Right lung (tissue), 5 donors: Measurements from ENCODE around the gene FRAT2. TPM values are rescaled to one million over a fixed set of nuclear protein-coding genes. Genes with fewer than 3 reads are reported as not detected.
"Not testable (repeated sequence)": the region's sequence is repeated elsewhere in the genome, so short reads cannot be mapped to it uniquely, and the experiment has no call there.

ENCODE experiments used
- DNase-seq, 2 donors: peaks; one replicate each; pipeline ENCODE4 v3.0.0-alpha.2; 2013
- polyA plus RNA-seq, 5 donors: library from polyadenylated mRNA; unstranded; fragments of 120-200 nt; gene quantifications; one replicate each; pipeline versions ENCODE4 v1.2.1 to v1.2.3, GENCODE V29; 2013; ENCODE audit warnings: inconsistent platforms in 1 of 5, low replicate concordance in 1 of 5; ENCODE audit not compliant: insufficient read length in 5 of 5, insufficient read depth in 1 of 5

FRAT2 gene
- polyA plus RNA-seq, 5 donors = 8.0 to 9.5 (median 8.7) TPM

DNA sequence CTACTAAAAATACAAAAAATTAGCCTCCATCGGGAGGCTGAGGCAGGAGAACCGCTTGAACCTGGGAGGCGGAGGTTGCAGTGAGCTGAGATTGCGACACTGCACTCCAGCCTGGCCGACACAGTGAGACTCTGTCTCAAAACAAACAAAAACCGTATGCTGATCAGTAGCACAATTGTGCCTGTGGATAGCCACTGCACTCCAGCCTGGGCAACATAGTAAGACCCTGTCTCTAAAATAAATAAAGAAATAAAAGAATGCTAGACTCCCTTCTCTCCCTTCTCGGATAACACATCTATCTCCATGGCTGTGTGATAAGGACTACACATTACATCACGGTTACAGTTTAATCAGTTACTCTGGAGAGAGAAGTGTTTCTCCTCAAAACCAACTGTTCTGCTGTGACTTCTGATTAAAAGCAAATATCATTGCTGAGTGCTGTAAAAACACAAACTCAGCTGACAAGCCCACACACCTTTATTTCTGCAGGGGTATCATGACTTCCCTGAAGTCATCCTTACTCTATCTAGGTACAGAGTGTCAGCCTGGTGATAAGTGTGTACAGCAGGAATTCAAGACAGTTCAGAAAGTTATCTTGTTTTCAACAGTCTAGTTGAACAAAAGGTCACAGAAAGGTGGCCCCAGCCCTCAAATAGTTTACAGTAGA lies 36.8 kb downstream of the FRAT2 start:
- no peak for DNase-seq

- no peak for DNase-seq
These were observed 41.7 kb downstream of the FRAT2 start for GRCh38 chr10:97292862-97293198.

- DNase-seq = peak; percentile 97
These were observed 42.2 kb downstream of the FRAT2 start, which contains the start of gene ARHGAP19 for GRCh38 chr10:97292097-97292861. Gene ARHGAP19 (minus strand): TSS chr10:97292637. CDS start chr10:97292627, 10 bp downstream.

DNA sequence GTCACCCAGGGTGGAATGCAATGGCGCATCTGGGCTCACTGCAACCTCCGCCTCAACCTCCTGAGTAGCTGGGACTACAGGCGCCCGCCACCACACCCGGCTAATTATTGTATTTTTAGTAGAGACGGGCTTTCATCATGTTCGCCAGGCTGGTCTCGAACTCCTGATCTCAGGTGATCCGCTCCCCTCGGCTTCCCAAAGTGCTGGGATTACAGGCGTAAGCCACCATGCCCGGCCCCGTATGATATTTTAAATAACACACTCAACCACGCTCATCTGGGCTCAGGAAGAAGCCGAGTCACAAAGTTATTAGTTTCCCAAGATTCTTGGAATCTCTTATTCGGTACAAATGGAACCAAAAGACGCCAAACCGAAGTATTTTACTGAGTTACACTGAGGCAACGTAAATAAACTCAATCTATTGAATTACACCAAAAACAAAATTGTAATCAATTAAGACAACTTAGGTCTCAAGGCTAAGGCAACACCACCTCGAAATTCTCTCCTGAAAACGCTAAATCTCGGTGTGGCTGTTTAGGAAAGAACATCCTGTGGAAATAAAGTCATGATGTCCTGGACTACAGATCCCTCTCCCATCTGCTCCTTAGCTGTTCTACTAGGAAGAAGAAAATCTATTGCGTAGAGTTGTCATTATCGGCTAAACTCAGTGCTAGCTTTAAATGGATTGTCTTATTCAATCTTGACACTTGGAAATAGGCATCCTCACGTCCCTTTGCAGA lies 43.0 kb downstream of the FRAT2 start:
- DNase-seq = no peak

- not testable (repeated sequence) for DNase-seq
These were observed 43.8 kb downstream of the FRAT2 start for GRCh38 chr10:97290576-97291356.

GRCh38 chr10:97290076-97290475 lies 44.5 kb downstream of the FRAT2 start:
- not testable (repeated sequence) for DNase-seq

Other genes with a start within 250 kb of the FRAT2 start
- gene SLIT1, start 148.8 kb downstream of the FRAT2 start, polyA plus RNA-seq = 1 to 10 TPM; 3.7 to 8.0 (median 4.4) TPM
- 10 to 100 TPM; 18.7 to 36.8 (median 30.1) TPM for gene ARHGAP19, start 42.1 kb downstream of the FRAT2 start, polyA plus RNA-seq
- 1 to 10 TPM; 2.2 to 2.9 (median 2.6) TPM for gene FRAT1, start 15.5 kb downstream of the FRAT2 start, polyA plus RNA-seq
- gene RRP12, start 66.6 kb upstream of the FRAT2 start, polyA plus RNA-seq = 10 to 100 TPM; 19.0 to 30.2 (median 23.1) TPM
- 100 to 1,000 TPM; 148 to 180 (median 158) TPM for gene PGAM1, start 91.5 kb upstream of the FRAT2 start, polyA plus RNA-seq
- gene EXOSC1, start 111.3 kb upstream of the FRAT2 start, polyA plus RNA-seq = 10 to 100 TPM; 34.8 to 40.6 (median 39.0) TPM
- 10 to 100 TPM; 42.6 to 47.6 (median 47.3) TPM for gene ZDHHC16, start 111.4 kb upstream of the FRAT2 start, polyA plus RNA-seq
- gene MMS19, start 163.7 kb upstream of the FRAT2 start, polyA plus RNA-seq = 100 to 1,000 TPM in 1 of 5 donors, 10 to 100 TPM in 4; 89.7 to 100 (median 92.1) TPM
- 10 to 100 TPM; 12.8 to 28.0 (median 18.2) TPM for gene UBTD1, start 164.2 kb upstream of the FRAT2 start, polyA plus RNA-seq
- gene ANKRD2, start 238.1 kb upstream of the FRAT2 start, polyA plus RNA-seq = under 1 TPM in 4 of 5 donors, not detected in 1; 0.27 to 0.90 (median 0.30) TPM
- 1 to 10 TPM in 1 of 5 donors, under 1 TPM in 4; 0.62 to 1.2 (median 0.86) TPM for gene HOGA1, start 249.7 kb upstream of the FRAT2 start, polyA plus RNA-seq